ENCODE measurements around the gene NRIP1. TPM values are rescaled to one million over a fixed set of nuclear protein-coding genes. Genes with fewer than 3 reads are reported as not detected.
"Not testable (repeated sequence)": the region's sequence is repeated elsewhere in the genome, so short reads cannot be mapped to it uniquely, and the experiment has no call there.

NRIP1 gene
- total RNA-seq, 4 donors from 2014 or later: 35.7 to 63.7 (median 41.0) TPM

GRCh38 chr21:15031790-15032357 lies 32.9 kb downstream of the NRIP1 start:
- ATAC-seq (no peak), DNase-seq (no peak)
- in situ Hi-C loops (cut with MboI; ENCODE audit: low sequenced_read_pairs in 4 of 4): no loop called here
- Histone ChIP-seq H3K4me1 (peaks cover 18 to 41% of the 10 kb centered on the region in 2 donors), H3K36me3 (no peaks in the 10 kb centered on the region), H3K27me3 (no peaks in the 10 kb centered on the region), H3K4me3 (no peak overlapping the region), H3K9me3 (no peaks in the 10 kb centered on the region), H3K27ac (no peak overlapping the region)
- no peak for TF ChIP-seq POLR2A (IDR thresholded peaks at IDR 0.05)
- no peak for TF ChIP-seq CTCF (IDR thresholded peaks at IDR 0.05 in 4 of 5, conservative IDR thresholded peaks at IDR 0.05 in 1 of 5)
- intact Hi-C loops (cut with DNase I; ENCODE audit: low total_unique reads): no loop called here

GRCh38 chr21:15031362-15031761 lies 33.4 kb downstream of the NRIP1 start:
- ATAC-seq; H3K27ac ChIP-seq; H3K4me3 ChIP-seq; intact Hi-C loops (cut with DNase I; ENCODE audit: low total_unique reads); H3K27me3 ChIP-seq; DNase-seq; H3K36me3 ChIP-seq; in situ Hi-C loops (cut with MboI; ENCODE audit: low sequenced_read_pairs in 4 of 4); H3K9me3 ChIP-seq: not testable (repeated sequence)
- peaks cover 18 to 41% of the 10 kb centered on the region in 2 donors for H3K4me1 ChIP-seq

GRCh38 chr21:15030861-15031260 lies 33.9 kb downstream of the NRIP1 start:
- H3K27ac ChIP-seq; H3K4me3 ChIP-seq; H3K9me3 ChIP-seq; H3K27me3 ChIP-seq; DNase-seq; ATAC-seq; H3K36me3 ChIP-seq; intact Hi-C loops (cut with DNase I; ENCODE audit: low total_unique reads); in situ Hi-C loops (cut with MboI; ENCODE audit: low sequenced_read_pairs in 4 of 4): not testable (repeated sequence)
- peaks cover 18 to 41% of the 10 kb centered on the region in 2 donors for H3K4me1 ChIP-seq

GRCh38 chr21:15029077-15029476 lies 35.7 kb downstream of the NRIP1 start:
- in situ Hi-C loops (cut with MboI; ENCODE audit: low sequenced_read_pairs in 4 of 4): no loop called here

GRCh38 chr21:15028186-15028585 lies 36.6 kb downstream of the NRIP1 start:
- Histone ChIP-seq H3K27me3 (no peaks in the 10 kb centered on the region), H3K9me3 (no peaks in the 10 kb centered on the region), H3K36me3 (no peaks in the 10 kb centered on the region), H3K4me3 (no peak overlapping the region), H3K4me1 (peaks cover 13 to 34% of the 10 kb centered on the region in 2 donors), H3K27ac (no peak overlapping the region)
- in situ Hi-C loops (cut with MboI; ENCODE audit: low sequenced_read_pairs in 4 of 4): no loop called here
- ATAC-seq (no peak), DNase-seq (no peak)
- TF ChIP-seq CTCF (IDR thresholded peaks at IDR 0.05 in 4 of 5, conservative IDR thresholded peaks at IDR 0.05 in 1 of 5) (no peak), POLR2A (IDR thresholded peaks at IDR 0.05) (no peak)
- intact Hi-C loops (cut with DNase I; ENCODE audit: low total_unique reads): no loop called here

More at GRCh38 chr21:15029077-15029476, 35.7 kb downstream of the NRIP1 start:
- DNase-seq (no peak), ATAC-seq (no peak)
- intact Hi-C loops (cut with DNase I; ENCODE audit: low total_unique reads): no loop called here
- no peaks in the 10 kb centered on the region for H3K36me3 ChIP-seq
- H3K27ac ChIP-seq: no peak overlapping the region
- no peak overlapping the region for H3K4me3 ChIP-seq
- H3K4me1 ChIP-seq: peaks cover 12 to 28% of the 10 kb centered on the region in 2 donors
- H3K9me3 ChIP-seq: no peaks in the 10 kb centered on the region
- TF ChIP-seq CTCF (IDR thresholded peaks at IDR 0.05 in 4 of 5, conservative IDR thresholded peaks at IDR 0.05 in 1 of 5): no peak
- TF ChIP-seq POLR2A (IDR thresholded peaks at IDR 0.05): no peak
- no peaks in the 10 kb centered on the region for H3K27me3 ChIP-seq

- no peak for TF ChIP-seq CTCF (IDR thresholded peaks at IDR 0.05 in 4 of 5, conservative IDR thresholded peaks at IDR 0.05 in 1 of 5)
- no peak for TF ChIP-seq POLR2A (IDR thresholded peaks at IDR 0.05)
- H3K36me3 ChIP-seq: no peaks in the 10 kb centered on the region
- no peaks in the 10 kb centered on the region for H3K9me3 ChIP-seq
- intact Hi-C loops (cut with DNase I; ENCODE audit: low total_unique reads) (no loop called here), in situ Hi-C loops (cut with MboI; ENCODE audit: low sequenced_read_pairs in 4 of 4) (no loop called here)
- no peak overlapping the region for H3K4me3 ChIP-seq
- ATAC-seq (no peak), DNase-seq (no peak)
- peaks cover 18 to 35% of the 10 kb centered on the region in 2 donors for H3K4me1 ChIP-seq
- no peaks in the 10 kb centered on the region for H3K27me3 ChIP-seq
- H3K27ac ChIP-seq: no peak overlapping the region
Observed at GRCh38 chr21:15027056-15027455, 37.7 kb downstream of the NRIP1 start.

Measured in gastrocnemius medialis (tissue), 4 donors.